Ovary (tissue), 9 donors: Measurements from ENCODE around the gene CSTF3. TPM values are rescaled to one million over a fixed set of nuclear protein-coding genes. Genes with fewer than 3 reads are reported as not detected.
"Not testable (repeated sequence)": the region's sequence is repeated elsewhere in the genome, so short reads cannot be mapped to it uniquely, and the experiment has no call there.

Source experiments
- DNase-seq, 5 donors: peaks; one replicate each; pipeline ENCODE4 v3.0.0-alpha.2; 2019 to 2020
- H3K27ac ChIP-seq, 2 donors: fragments of 200-600 bp; one replicate each; pipeline versions ENCODE4 v1.5.1 to v1.8.0; 2019 to 2022
- H3K27me3 ChIP-seq: fragments of 200-600 bp; one replicate; pipeline ENCODE4 v1.8.0; 2022
- H3K36me3 ChIP-seq: fragments of 200-600 bp; sonication (generic); one replicate; pipeline ENCODE4 v1.5.1; 2019
- H3K4me1 ChIP-seq: one replicate; pipeline ENCODE4 v1.8.1; 2013; ENCODE audit warnings: mild to moderate bottlenecking, moderate library complexity; ENCODE audit not compliant: insufficient read depth
- H3K4me3 ChIP-seq: fragments of 200-600 bp; sonication (generic); one replicate; pipeline ENCODE4 v1.5.1; 2017
- H3K9me3 ChIP-seq, 2 donors: fragments of 200-600 bp in 1 of 2; sonication (generic) in 1 of 2; one replicate each; pipeline versions ENCODE4 v1.5.1 to v1.8.1; 2013 to 2019; ENCODE audit warnings: mild to moderate bottlenecking in 1 of 2, moderate library complexity in 1 of 2
- EP300 ChIP-seq: sonication (generic); formaldehyde crosslinking; IDR thresholded peaks from one replicate; pipeline ENCODE4 v1.6.1; 2017; ENCODE audit warnings: antibody characterized with exemption
- POLR2A ChIP-seq: fragments of 450-650 bp; IDR thresholded peaks from one replicate; pipeline ENCODE4 v1.6.1; 2017; ENCODE audit warnings: antibody characterized with exemption, mild to moderate bottlenecking, moderate library complexity
- WGBS, 3 donors: extraction: QIAGEN DNeasy Blood & Tissue Kit in 1 of 3; methylation state at CpG; one replicate each; pipeline versions ENCODE4 v1.1.5 to v1.1.7; 2013 to 2017; 5-methylcytosine and 5-hydroxymethylcytosine counted together
- intact Hi-C, 4 donors: fragments of 100-400 bp; cut with DNase I; formaldehyde crosslinking; loops; one replicate each; pipeline versions ENCODE4 v1.11.0 to v1.15.1; 2022 to 2023
- polyA plus RNA-seq, 2 donors: library from polyadenylated mRNA; stranded (reverse); fragments of 200-250 nt in 1 of 2; fragments of 350-450 nt in 1 of 2; fragmentation: Illumina TruSeq in 1 of 2; extraction: RNeasy Lipid Tissue Mini Kit (QIAGEN cat#74804) in 1 of 2; gene quantifications; one replicate each; pipeline ENCODE4 v1.2.3, GENCODE V29; 2013 to 2014
- total RNA-seq, 7 donors: library from RNA; depleted of rRNA in 2 of 7; stranded (reverse); fragments of >200 nt in 2 of 7; fragmentation: NEBNext Ultra II Directional in 3 of 7; extraction: Animal tissue kit (Norgen Biotek cat#: 25700) in 3 of 7; gene quantifications; one replicate each; pipeline versions ENCODE4 v1.1.0 to v1.2.4, GENCODE V29; 2016 to 2023
- TF ChIP-seq, protein P1 (sequence below), 3 donors: fragments of 450-650 bp in 2 of 3; fragments of 200-600 bp in 1 of 3; IDR thresholded peaks; one replicate each; pipeline versions ENCODE4 v1.5.1 to v1.8.0; 2016 to 2022; ENCODE audit warnings: antibody characterized with exemption in 3 of 3, mild to moderate bottlenecking in 1 of 3
- donor health status: DM: no; HTN: no; CAD: no; lungs with moderate emphysema.
- donor health status: DM: no; HTN: no; CAD: no.
- donor health status: Bipolar disorder and iron deficiency.
- donor health status: DM: yes; HTN: yes; CAD: no.
- donor health status: DM: no; HTN: no; CAD: no.
- donor health status: DM: yes; HTN: yes; CAD: no.

CSTF3 gene
- total and polyA plus RNA-seq, 9 donors: 7.4 to 28.8 (median 23.7) TPM

DNA sequence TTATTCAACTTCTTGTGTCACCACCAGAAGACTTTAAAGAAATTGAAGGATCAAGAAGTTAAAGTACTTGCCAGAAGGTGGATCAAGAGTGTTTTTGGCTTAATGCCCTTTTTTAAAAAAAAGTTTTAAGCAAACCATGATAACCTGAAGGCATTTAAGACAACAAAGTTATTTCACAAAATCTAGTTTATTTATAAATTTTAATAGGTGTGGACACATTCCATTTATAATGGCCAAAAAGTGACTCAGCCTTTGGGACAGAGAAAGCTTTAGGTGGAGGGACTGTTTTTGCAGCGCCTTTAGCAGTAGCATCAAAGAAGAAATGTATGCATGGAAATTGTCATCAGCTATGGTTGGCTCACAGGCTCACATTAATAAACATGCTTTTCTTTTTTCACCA lies 104.0 kb downstream of the CSTF3 start:
- TF ChIP-seq POLR2A (no peak), EP300 (no peak)
- TF ChIP-seq, protein P1, sequence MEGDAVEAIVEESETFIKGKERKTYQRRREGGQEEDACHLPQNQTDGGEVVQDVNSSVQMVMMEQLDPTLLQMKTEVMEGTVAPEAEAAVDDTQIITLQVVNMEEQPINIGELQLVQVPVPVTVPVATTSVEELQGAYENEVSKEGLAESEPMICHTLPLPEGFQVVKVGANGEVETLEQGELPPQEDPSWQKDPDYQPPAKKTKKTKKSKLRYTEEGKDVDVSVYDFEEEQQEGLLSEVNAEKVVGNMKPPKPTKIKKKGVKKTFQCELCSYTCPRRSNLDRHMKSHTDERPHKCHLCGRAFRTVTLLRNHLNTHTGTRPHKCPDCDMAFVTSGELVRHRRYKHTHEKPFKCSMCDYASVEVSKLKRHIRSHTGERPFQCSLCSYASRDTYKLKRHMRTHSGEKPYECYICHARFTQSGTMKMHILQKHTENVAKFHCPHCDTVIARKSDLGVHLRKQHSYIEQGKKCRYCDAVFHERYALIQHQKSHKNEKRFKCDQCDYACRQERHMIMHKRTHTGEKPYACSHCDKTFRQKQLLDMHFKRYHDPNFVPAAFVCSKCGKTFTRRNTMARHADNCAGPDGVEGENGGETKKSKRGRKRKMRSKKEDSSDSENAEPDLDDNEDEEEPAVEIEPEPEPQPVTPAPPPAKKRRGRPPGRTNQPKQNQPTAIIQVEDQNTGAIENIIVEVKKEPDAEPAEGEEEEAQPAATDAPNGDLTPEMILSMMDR (IDR thresholded peaks at IDR 0.05): no peak
- Histone ChIP-seq H3K36me3 (no peaks in the 10 kb centered on the region), H3K27me3 (no peaks in the 10 kb centered on the region), H3K4me3 (no peak overlapping the region), H3K27ac (no peak overlapping the region), H3K9me3 (no peaks in the 10 kb centered on the region), H3K4me1 (no peaks in the 10 kb centered on the region)
- 98 to 100% (median 100%) methylated on average over 1 of the region's 1 CpG for WGBS, 3 donors
- no peak for DNase-seq
- intact Hi-C loops: no loop called here

DNA sequence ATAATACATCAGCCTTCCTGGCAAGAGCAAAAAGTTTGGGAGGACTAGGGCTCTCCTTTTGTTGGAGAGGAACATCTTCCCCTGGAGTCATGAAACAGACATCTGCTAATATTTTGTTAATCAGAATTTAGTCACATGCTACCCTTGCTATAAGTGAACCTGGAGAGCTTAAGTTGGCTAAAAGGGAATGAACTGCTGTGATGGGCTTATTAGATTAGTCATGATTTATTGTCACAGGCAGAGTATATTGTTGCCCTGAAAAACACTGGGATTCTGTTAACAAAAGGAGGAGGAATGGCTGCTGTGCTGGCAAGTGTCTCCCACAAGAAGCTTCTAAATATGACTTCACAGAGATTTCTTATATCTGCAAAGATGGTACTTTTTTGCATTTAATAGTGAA lies 105.9 kb downstream of the CSTF3 start:
- no peaks in the 10 kb centered on the region for H3K36me3 ChIP-seq
- TF ChIP-seq POLR2A: no peak
- TF ChIP-seq, protein P1 (IDR thresholded peaks at IDR 0.05): no peak
- TF ChIP-seq EP300: no peak
- no peaks in the 10 kb centered on the region for H3K4me1 ChIP-seq
- no peak overlapping the region for H3K27ac ChIP-seq
- DNase-seq: no peak
- H3K9me3 ChIP-seq: no peaks in the 10 kb centered on the region
- no peaks in the 10 kb centered on the region for H3K27me3 ChIP-seq
- intact Hi-C loops: no loop called here
- H3K4me3 ChIP-seq: no peak overlapping the region

DNA sequence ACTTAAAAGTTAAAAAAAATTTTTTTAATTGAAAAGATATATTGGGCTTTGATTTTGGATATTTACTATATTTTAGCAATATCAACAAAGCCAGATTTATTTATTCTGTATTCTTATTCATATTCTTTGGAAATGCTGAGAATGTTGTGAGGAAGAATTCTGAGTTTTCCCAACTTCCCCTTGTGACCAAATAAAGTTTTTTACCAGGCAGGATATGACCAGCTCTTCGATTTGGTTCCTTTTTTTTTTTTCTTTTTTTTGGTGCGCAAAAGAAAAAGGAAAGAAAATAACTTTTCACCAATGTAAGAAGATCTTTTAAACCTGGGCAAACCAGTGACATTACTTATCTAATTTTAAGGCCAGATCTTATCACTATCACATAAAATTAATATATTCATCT lies 109.0 kb downstream of the CSTF3 start:
- Histone ChIP-seq H3K27ac (no peak overlapping the region), H3K4me3 (no peak overlapping the region), H3K36me3 (no peaks in the 10 kb centered on the region), H3K4me1 (no peaks in the 10 kb centered on the region), H3K9me3 (no peaks in the 10 kb centered on the region), H3K27me3 (no peaks in the 10 kb centered on the region)
- WGBS, 3 donors: 90 to 93% (median 91%) methylated on average over 2 of the region's 2 CpGs
- TF ChIP-seq POLR2A (no peak), EP300 (no peak)
- TF ChIP-seq, protein P1 (IDR thresholded peaks at IDR 0.05): no peak
- intact Hi-C loops: no loop called here
- no peak for DNase-seq

DNA sequence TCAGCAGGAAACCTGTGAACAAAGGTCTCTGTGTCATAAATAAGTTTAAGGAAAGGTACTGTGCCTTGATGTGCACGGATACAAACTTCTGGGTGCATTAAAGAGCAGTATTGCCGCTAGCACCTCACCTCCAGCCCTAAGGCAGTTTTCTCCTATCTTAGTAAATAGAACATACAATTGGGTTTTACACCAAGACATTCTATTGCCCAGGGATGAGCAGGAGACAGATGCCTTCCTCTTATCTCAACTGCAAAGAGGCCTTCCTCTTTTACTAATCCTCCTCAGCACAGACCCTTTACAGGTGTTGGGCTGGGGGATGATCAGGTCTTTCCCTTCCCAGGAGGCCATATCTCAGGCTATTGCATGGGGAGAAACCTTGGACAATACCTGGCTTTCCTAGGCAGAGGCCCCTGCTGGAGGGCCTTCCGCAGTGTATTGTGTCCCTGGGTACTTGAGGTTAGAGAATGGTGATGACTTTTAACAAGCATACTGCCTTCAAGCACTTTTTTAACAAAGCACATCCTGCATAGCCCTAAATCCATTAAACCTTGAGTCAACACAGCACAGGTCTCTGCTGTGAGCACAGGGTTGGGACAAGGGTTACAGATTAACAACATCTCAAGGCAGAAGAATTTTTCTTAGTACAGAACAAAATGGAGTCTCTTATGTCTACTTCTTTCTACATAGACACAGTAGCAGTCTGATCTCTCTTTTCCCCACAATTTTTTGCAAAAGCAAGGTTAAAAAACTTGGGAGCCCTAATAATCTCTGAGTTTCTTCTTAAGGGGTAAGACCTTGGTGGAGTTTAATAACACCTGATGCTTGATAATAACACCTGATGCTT lies 111.5 kb downstream of the CSTF3 start:
- H3K4me3 ChIP-seq, H3K27ac ChIP-seq, DNase-seq, H3K27me3 ChIP-seq, H3K36me3 ChIP-seq, H3K9me3 ChIP-seq, intact Hi-C loops, H3K4me1 ChIP-seq: not testable (repeated sequence)
- WGBS, 3 donors: 93 to 97% (median 97%) methylated on average over 3 of the region's 3 CpGs

DNA sequence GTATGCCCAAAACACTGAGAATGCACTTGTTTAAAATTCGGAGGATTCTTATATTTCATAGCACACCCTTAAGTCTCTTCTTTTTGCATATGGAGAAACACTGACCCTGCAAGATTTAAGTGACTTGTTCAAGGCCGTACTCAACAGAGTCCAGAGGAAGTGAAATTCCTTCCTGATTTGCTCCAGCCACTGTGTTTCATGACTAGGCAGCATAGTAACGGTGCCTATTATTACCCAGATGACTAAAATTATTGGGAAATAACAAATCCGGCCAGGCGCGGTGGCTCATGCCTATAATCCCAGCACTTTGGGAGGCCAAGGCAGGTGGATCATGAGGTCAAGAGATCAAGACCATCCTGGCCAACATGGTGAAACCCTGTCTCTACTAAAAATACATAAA lies 112.6 kb downstream of the CSTF3 start:
- H3K4me3 ChIP-seq, H3K9me3 ChIP-seq, H3K4me1 ChIP-seq, DNase-seq, intact Hi-C loops, H3K36me3 ChIP-seq, H3K27ac ChIP-seq, H3K27me3 ChIP-seq: not testable (repeated sequence)
- 84 to 91% (median 91%) methylated on average over 6 of the region's 6 CpGs for WGBS, 3 donors
